ENCODE data around the gene ZC3H18. TPM values are rescaled to one million over a fixed set of nuclear protein-coding genes. Genes with fewer than 3 reads are reported as not detected.

Gene ZC3H18
- polyA plus RNA-seq, 3 donors = 5.5 to 36.4 (median 6.8) TPM

DNA sequence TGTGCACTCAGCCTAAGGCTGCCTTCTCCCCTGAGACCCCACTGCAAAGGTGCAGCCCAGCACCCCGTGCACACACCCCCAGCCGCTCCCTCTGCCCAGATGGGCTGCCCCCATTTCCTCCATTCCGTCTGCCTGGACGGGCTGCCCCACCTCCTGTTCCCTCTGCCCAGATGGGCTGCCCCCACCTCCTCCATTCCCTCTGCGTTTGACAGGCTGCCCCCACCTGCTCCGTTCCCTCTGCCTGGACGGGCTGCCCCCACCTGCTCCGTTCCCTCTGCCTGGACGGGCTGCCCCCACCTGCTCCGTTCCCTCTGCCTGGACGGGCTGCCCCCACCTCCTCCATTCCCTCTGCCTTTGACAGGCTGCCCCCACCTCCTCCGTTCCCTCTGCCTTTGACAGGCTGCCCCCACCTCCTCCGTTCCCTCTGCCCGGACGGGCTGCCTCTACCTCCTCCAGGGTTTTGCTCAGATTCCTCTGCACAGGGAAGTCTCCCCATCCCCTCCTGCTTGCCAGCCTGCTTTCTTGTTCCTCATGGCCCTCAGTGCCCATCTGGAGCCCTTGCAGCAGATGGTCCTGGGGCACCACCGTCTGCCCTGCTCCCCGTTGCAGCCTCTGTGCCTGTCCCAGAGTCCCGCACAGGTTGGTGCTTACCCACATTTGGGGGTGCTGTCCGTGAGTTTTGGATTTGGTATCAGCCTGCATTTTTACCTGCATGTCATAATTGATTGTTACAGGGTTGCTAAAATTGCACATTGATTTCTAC, 44.8 kb downstream of the ZC3H18 start:
- no peaks in the 10 kb centered on the region for H3K4me1 Mint-ChIP-seq
- DNase-seq = no peak
- Histone ChIP-seq H3K4me3 (replicated peaks in 1 of 3; ENCODE audit: low read depth in 2 of 3, low read length in 3 of 3) (no peak overlapping the region), H4K20me1 (ENCODE audit: insufficient read depth, low read length) (peaks cover 89% of the 10 kb centered on the region), H3K36me3 (replicated peaks in 1 of 2; ENCODE audit: control insufficient read depth in 1 of 2, insufficient read depth in 2 of 2, low read length in 2 of 2) (peaks cover 86 to 96% of the 10 kb centered on the region in 2 donors), H3K27me3 (ENCODE audit: control insufficient read depth in 2 of 2, insufficient read depth in 2 of 2, low read length in 2 of 2) (no peaks in the 10 kb centered on the region), H3K4me1 (ENCODE audit: control insufficient read depth in 1 of 2, insufficient read depth in 2 of 2, low read length in 2 of 2) (no peaks in the 10 kb centered on the region), H3K9ac (ENCODE audit: insufficient read depth, low read length, poor library complexity, severe bottlenecking) (no peak overlapping the region), H3K79me2 (ENCODE audit: insufficient read depth, low read length) (peaks cover 26% of the 10 kb centered on the region), H3K4me2 (replicated peaks; ENCODE audit: extremely low read depth, low read length, poor library complexity, severe bottlenecking) (no peak overlapping the region), H2AFZ (ENCODE audit: insufficient read depth, low read depth, low read length, poor library complexity, severe bottlenecking) (no peak overlapping the region), H3K9me3 (replicated peaks in 1 of 2; ENCODE audit: control insufficient read depth in 1 of 2, insufficient read depth in 1 of 2, low read length in 2 of 2) (no peaks in the 10 kb centered on the region), H3K27ac (ENCODE audit: low read depth in 1 of 2, low read length in 2 of 2) (no peak overlapping the region)
- H3K27ac Mint-ChIP-seq = peak overlapping the region in 2 of 7 donors; percentile 27 to 76
- no peaks in the 10 kb centered on the region for H3K9me3 Mint-ChIP-seq
- intact Hi-C loops (cut with micrococcal nuclease) = no loop called here
- H3K4me3 Mint-ChIP-seq = no peak overlapping the region
- H3K27me3 Mint-ChIP-seq (ENCODE audit: low read depth in 3 of 3) = no peaks in the 10 kb centered on the region
- TF ChIP-seq, protein P1, sequence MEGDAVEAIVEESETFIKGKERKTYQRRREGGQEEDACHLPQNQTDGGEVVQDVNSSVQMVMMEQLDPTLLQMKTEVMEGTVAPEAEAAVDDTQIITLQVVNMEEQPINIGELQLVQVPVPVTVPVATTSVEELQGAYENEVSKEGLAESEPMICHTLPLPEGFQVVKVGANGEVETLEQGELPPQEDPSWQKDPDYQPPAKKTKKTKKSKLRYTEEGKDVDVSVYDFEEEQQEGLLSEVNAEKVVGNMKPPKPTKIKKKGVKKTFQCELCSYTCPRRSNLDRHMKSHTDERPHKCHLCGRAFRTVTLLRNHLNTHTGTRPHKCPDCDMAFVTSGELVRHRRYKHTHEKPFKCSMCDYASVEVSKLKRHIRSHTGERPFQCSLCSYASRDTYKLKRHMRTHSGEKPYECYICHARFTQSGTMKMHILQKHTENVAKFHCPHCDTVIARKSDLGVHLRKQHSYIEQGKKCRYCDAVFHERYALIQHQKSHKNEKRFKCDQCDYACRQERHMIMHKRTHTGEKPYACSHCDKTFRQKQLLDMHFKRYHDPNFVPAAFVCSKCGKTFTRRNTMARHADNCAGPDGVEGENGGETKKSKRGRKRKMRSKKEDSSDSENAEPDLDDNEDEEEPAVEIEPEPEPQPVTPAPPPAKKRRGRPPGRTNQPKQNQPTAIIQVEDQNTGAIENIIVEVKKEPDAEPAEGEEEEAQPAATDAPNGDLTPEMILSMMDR (IDR thresholded peaks at IDR 0.05) = no peak
- WGBS (ENCODE audit: insufficient coverage) = 95% methylated on average over 13 of the region's 19 CpGs
- H3K36me3 Mint-ChIP-seq = peaks cover 77 to 89% of the 10 kb centered on the region in 2 donors

DNA sequence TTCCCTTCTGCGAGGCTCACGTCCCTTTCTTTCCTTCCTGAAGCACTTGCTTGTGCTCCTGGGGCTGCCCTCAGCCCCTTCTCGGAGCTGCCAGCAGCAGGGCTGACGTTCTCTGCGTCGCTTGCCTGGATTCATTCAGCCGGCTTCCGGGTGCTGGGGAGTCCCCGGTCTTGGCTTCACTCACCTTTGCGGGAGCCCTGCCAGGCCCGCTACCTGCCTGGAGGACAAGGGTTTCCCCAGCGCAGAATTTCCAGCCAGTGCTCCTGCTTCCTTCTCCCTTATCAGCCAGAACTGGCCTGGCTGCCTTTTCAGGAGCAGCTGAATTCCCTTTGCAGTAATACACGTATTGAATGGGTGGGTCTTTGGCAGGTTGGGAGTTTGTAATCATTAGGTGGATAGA, 46.1 kb downstream of the ZC3H18 start:
- Histone ChIP-seq H3K79me2 (ENCODE audit: insufficient read depth, low read length) (peaks cover 26% of the 10 kb centered on the region), H3K36me3 (replicated peaks in 1 of 2; ENCODE audit: control insufficient read depth in 1 of 2, insufficient read depth in 2 of 2, low read length in 2 of 2) (peaks cover 74 to 89% of the 10 kb centered on the region in 2 donors)
- peak overlapping the region in 1 of 7 donors; percentile 61 for H3K27ac Mint-ChIP-seq

More for the DNA sequence above, 46.1 kb downstream of the ZC3H18 start:
- intact Hi-C loops (cut with micrococcal nuclease) = no loop called here
- WGBS (ENCODE audit: insufficient coverage) = 97% methylated on average over 12 of the region's 13 CpGs
- Histone ChIP-seq H4K20me1 (ENCODE audit: insufficient read depth, low read length) (peaks cover 90% of the 10 kb centered on the region), H3K4me2 (replicated peaks; ENCODE audit: extremely low read depth, low read length, poor library complexity, severe bottlenecking) (no peak overlapping the region), H3K9ac (ENCODE audit: insufficient read depth, low read length, poor library complexity, severe bottlenecking) (no peak overlapping the region), H3K27ac (ENCODE audit: low read depth in 1 of 2, low read length in 2 of 2) (no peak overlapping the region), H3K4me1 (ENCODE audit: control insufficient read depth in 1 of 2, insufficient read depth in 2 of 2, low read length in 2 of 2) (no peaks in the 10 kb centered on the region), H2AFZ (ENCODE audit: insufficient read depth, low read depth, low read length, poor library complexity, severe bottlenecking) (no peak overlapping the region), H3K9me3 (replicated peaks in 1 of 2; ENCODE audit: control insufficient read depth in 1 of 2, insufficient read depth in 1 of 2, low read length in 2 of 2) (no peaks in the 10 kb centered on the region), H3K27me3 (ENCODE audit: control insufficient read depth in 2 of 2, insufficient read depth in 2 of 2, low read length in 2 of 2) (no peaks in the 10 kb centered on the region), H3K4me3 (replicated peaks in 1 of 3; ENCODE audit: low read depth in 2 of 3, low read length in 3 of 3) (no peak overlapping the region)
- no peaks in the 10 kb centered on the region for H3K27me3 Mint-ChIP-seq (ENCODE audit: low read depth in 3 of 3)
- no peaks in the 10 kb centered on the region for H3K4me1 Mint-ChIP-seq
- H3K36me3 Mint-ChIP-seq = peaks cover 68 to 85% of the 10 kb centered on the region in 2 donors
- H3K9me3 Mint-ChIP-seq = no peaks in the 10 kb centered on the region
- no peak for DNase-seq
- H3K4me3 Mint-ChIP-seq = no peak overlapping the region
- TF ChIP-seq, protein P1 (IDR thresholded peaks at IDR 0.05) = no peak

Data from CD14-positive monocyte (primary cell).